Vagina (tissue), 2 donors: Measurements from ENCODE around the gene NALCN. TPM values are rescaled to one million over a fixed set of nuclear protein-coding genes. Genes with fewer than 3 reads are reported as not detected.

Source experiments
- DNase-seq, 2 donors: peaks; one replicate each; pipeline ENCODE4 v3.0.0-alpha.2; 2017; ENCODE audit errors: extremely low spot score in 2 of 2
- H3K27ac ChIP-seq: fragments of 200-600 bp; sonication (generic); one replicate; pipeline ENCODE4 v1.5.1; 2019
- H3K27me3 ChIP-seq: fragments of 200-600 bp; sonication (generic); one replicate; pipeline ENCODE4 v1.5.1; 2019
- H3K36me3 ChIP-seq, 2 donors: fragments of 200-600 bp; sonication (generic); one replicate each; pipeline ENCODE4 v1.5.1; 2017 to 2019
- H3K4me1 ChIP-seq: fragments of 200-600 bp; sonication (generic); one replicate; pipeline ENCODE4 v1.5.1; 2019
- H3K4me3 ChIP-seq, 2 donors: fragments of 200-600 bp; sonication (generic); 1 replicate in 1 of 2; 2 replicates in 1 of 2; pipeline ENCODE4 v1.5.1; 2016 to 2019
- H3K9me3 ChIP-seq: fragments of 200-600 bp; sonication (generic); one replicate; pipeline ENCODE4 v1.5.1; 2019
- CTCF ChIP-seq, 3 experiments: fragments of 450-650 bp in 2 of 3; fragments of 200-600 bp in 1 of 3; sonication (generic) in 1 of 3; IDR thresholded peaks; one replicate each; pipeline ENCODE4 v1.5.1; 2017 to 2019; ENCODE audit warnings: antibody characterized with exemption in 3 of 3, mild to moderate bottlenecking in 2 of 3, moderate library complexity in 2 of 3
- POLR2A ChIP-seq, 2 donors: fragments of 450-650 bp; IDR thresholded peaks; one replicate each; pipeline ENCODE4 v1.6.1; 2017; ENCODE audit warnings: antibody characterized with exemption in 2 of 2, mild to moderate bottlenecking in 2 of 2, moderate library complexity in 2 of 2
- POLR2AphosphoS5 ChIP-seq, 2 donors: sonication (generic); formaldehyde crosslinking; IDR thresholded peaks; one replicate each; pipeline ENCODE4 v1.9.0; 2017; ENCODE audit warnings: antibody characterized with exemption in 2 of 2, mild to moderate bottlenecking in 2 of 2, low read depth in 1 of 2; ENCODE audit not compliant: insufficient read depth in 1 of 2
- intact Hi-C: fragments of 100-400 bp; cut with DNase I; formaldehyde crosslinking; loops from one replicate; pipeline ENCODE4 v1.15.1; 2023
- total RNA-seq: library from RNA; depleted of rRNA; stranded (reverse); fragments of >200 nt; gene quantifications from one replicate; pipeline ENCODE4 v1.2.3, GENCODE V29; 2016

Gene NALCN
- total RNA-seq, 1 donor from 2014 or later, result 1.7 TPM

GRCh38 chr13:101383595-101383994 is 32.7 kb downstream of the NALCN start:
- Histone ChIP-seq H3K4me1 (no peaks in the 10 kb centered on the region), H3K27me3 (no peaks in the 10 kb centered on the region), H3K36me3 (no peaks in the 10 kb centered on the region), H3K4me3 (no peak overlapping the region), H3K9me3 (no peaks in the 10 kb centered on the region), H3K27ac (no peak overlapping the region)
- TF ChIP-seq CTCF (IDR thresholded peaks at IDR 0.05) (no peak), POLR2A (IDR thresholded peaks at IDR 0.05) (no peak), POLR2AphosphoS5 (IDR thresholded peaks at IDR 0.05; ENCODE audit: insufficient read depth in 1 of 2, low read depth in 1 of 2) (no peak)
- DNase-seq, result no peak
- intact Hi-C loops, result no loop called here

GRCh38 chr13:101382701-101383100 is 33.6 kb downstream of the NALCN start:
- H3K4me3 ChIP-seq, result no peak overlapping the region
- no peak for DNase-seq
- no peaks in the 10 kb centered on the region for H3K27me3 ChIP-seq
- H3K27ac ChIP-seq, result no peak overlapping the region
- no peaks in the 10 kb centered on the region for H3K9me3 ChIP-seq
- no peak for TF ChIP-seq POLR2AphosphoS5 (IDR thresholded peaks at IDR 0.05; ENCODE audit: insufficient read depth in 1 of 2, low read depth in 1 of 2)
- TF ChIP-seq POLR2A (IDR thresholded peaks at IDR 0.05), result no peak
- TF ChIP-seq CTCF (IDR thresholded peaks at IDR 0.05), result no peak
- H3K36me3 ChIP-seq, result no peaks in the 10 kb centered on the region
- intact Hi-C loops, result no loop called here
- no peaks in the 10 kb centered on the region for H3K4me1 ChIP-seq

GRCh38 chr13:101382086-101382485 is 34.2 kb downstream of the NALCN start:
- Histone ChIP-seq H3K4me3 (no peak overlapping the region), H3K4me1 (no peaks in the 10 kb centered on the region), H3K9me3 (no peaks in the 10 kb centered on the region), H3K27ac (no peak overlapping the region), H3K36me3 (no peaks in the 10 kb centered on the region), H3K27me3 (no peaks in the 10 kb centered on the region)
- no peak for DNase-seq
- intact Hi-C loops, result no loop called here
- TF ChIP-seq CTCF (IDR thresholded peaks at IDR 0.05) (no peak), POLR2A (IDR thresholded peaks at IDR 0.05) (no peak), POLR2AphosphoS5 (IDR thresholded peaks at IDR 0.05; ENCODE audit: insufficient read depth in 1 of 2, low read depth in 1 of 2) (no peak)

GRCh38 chr13:101360525-101360924 is 55.8 kb downstream of the NALCN start:
- no peak overlapping the region for H3K4me3 ChIP-seq
- no peak overlapping the region for H3K27ac ChIP-seq
- no peak for TF ChIP-seq CTCF (IDR thresholded peaks at IDR 0.05)
- no peak for TF ChIP-seq POLR2AphosphoS5 (IDR thresholded peaks at IDR 0.05; ENCODE audit: insufficient read depth in 1 of 2, low read depth in 1 of 2)
- TF ChIP-seq POLR2A (IDR thresholded peaks at IDR 0.05), result no peak
- no peak for DNase-seq
- H3K4me1 ChIP-seq, result no peaks in the 10 kb centered on the region
- intact Hi-C loops, result no loop called here
- H3K36me3 ChIP-seq, result no peaks in the 10 kb centered on the region
- no peaks in the 10 kb centered on the region for H3K9me3 ChIP-seq
- no peaks in the 10 kb centered on the region for H3K27me3 ChIP-seq

- Histone ChIP-seq H3K9me3 (no peaks in the 10 kb centered on the region), H3K27me3 (no peaks in the 10 kb centered on the region), H3K36me3 (no peaks in the 10 kb centered on the region), H3K4me3 (no peak overlapping the region), H3K4me1 (no peaks in the 10 kb centered on the region), H3K27ac (no peak overlapping the region)
- DNase-seq, result no peak
- intact Hi-C loops, result no loop called here
- no peak for TF ChIP-seq POLR2AphosphoS5 (IDR thresholded peaks at IDR 0.05; ENCODE audit: insufficient read depth in 1 of 2, low read depth in 1 of 2)
- TF ChIP-seq CTCF (IDR thresholded peaks at IDR 0.05), result no peak
- no peak for TF ChIP-seq POLR2A (IDR thresholded peaks at IDR 0.05)
Observed at GRCh38 chr13:101354895-101355294, 61.4 kb downstream of the NALCN start.
